Measurements from ENCODE around the gene MYLK4.

The MYLK4 gene

DNA sequence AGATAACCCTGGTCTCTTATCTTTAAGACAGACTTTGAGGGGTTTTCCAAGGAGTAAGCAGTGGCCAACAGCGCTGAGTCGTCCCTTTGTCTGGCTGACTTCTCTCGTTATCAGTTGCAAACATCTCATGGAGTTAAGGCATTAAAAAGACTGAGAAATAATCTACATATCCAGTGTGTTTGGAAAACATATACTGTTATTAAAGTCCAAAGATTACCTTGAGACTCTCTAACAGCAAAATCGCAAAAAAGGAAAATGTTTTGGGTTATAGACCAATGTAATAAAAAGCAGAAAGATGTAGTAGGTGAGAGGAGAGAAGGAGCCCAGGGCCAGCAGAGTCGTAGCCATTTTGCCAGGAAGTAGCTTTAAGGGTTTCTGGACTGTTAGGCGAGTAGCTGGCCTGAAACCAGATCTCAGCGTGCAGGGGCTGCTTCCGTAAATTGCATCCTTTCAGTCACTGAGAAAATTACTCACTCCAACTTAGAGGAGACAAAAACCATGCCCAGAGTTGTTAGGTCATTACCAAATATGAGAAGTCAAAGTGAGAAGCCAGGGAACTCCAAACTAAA, 24.6 kb downstream of the MYLK4 start:
- peaks cover 2% of the 10 kb centered on the region for H3K4me1 ChIP-seq (ENCODE audit: insufficient read depth, insufficient read length)
- H3K36me3 ChIP-seq (ENCODE audit: insufficient read depth, insufficient read length, low read length), result no peaks in the 10 kb centered on the region
- no peak overlapping the region for H3K9ac ChIP-seq (ENCODE audit: insufficient read length, low read depth)
- H3K4me3 ChIP-seq (ENCODE audit: insufficient read length, low read depth), result no peak overlapping the region
- no peak for TF ChIP-seq ZNF274 (IDR thresholded peaks at IDR 0.05; ENCODE audit: low read depth, low read length)
- TF ChIP-seq YY1 (IDR thresholded peaks at IDR 0.05; ENCODE audit: insufficient read depth, insufficient read length), result no peak
- TF ChIP-seq SUZ12 (IDR thresholded peaks at IDR 0.05; ENCODE audit: extremely low read depth, insufficient read depth, insufficient read length), result no peak
- no peak for DNase-seq (ENCODE audit: low read depth, low spot score)
- no peaks in the 10 kb centered on the region for H3K27me3 ChIP-seq (ENCODE audit: insufficient read depth, insufficient read length)
- peaks cover 6% of the 10 kb centered on the region; the same call in 1 of the 2 replicates for H3K9me3 ChIP-seq (ENCODE audit: insufficient read depth, low read length)

DNA sequence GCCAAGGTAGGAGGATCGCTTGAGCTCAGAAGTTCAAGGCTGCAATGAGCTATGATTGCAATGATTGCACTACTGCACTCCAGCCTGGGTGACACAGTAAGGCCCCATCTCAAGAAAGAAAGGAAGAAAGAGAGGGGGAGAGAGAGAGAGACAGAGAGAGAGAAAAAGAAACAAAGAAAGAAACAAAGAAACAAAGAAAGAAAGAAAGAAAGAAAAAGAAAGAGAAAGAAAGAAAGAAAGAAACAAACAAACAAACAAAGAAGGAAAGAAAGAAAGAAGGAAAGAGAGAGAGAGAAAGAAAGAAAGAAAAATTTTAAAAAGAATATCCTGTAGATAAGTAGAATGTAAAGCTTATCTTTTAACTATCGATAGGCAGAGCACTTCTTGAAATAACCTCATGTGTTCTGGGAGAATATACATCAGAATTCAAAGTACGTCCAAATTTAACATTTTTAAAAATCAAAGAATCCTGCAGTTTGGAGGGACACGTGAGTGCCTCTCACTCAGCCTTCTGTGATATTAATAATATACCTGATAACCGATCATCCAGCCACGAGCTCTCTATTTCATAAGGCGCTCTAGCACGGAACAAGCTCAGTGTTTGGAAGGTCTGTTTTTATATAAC, 25.2 kb downstream of the MYLK4 start:
- no peak for DNase-seq (ENCODE audit: low read depth, low spot score)
- peaks cover 6% of the 10 kb centered on the region; the same call in 1 of the 2 replicates for H3K9me3 ChIP-seq (ENCODE audit: insufficient read depth, low read length)
- H3K4me1 ChIP-seq (ENCODE audit: insufficient read depth, insufficient read length), result peaks cover 2% of the 10 kb centered on the region
- TF ChIP-seq ZNF274 (IDR thresholded peaks at IDR 0.05; ENCODE audit: low read depth, low read length) (no peak), YY1 (IDR thresholded peaks at IDR 0.05; ENCODE audit: insufficient read depth, insufficient read length) (no peak)
- no peak overlapping the region for H3K9ac ChIP-seq (ENCODE audit: insufficient read length, low read depth)
- no peaks in the 10 kb centered on the region for H3K36me3 ChIP-seq (ENCODE audit: insufficient read depth, insufficient read length, low read length)
- H3K27me3 ChIP-seq (ENCODE audit: insufficient read depth, insufficient read length), result no peaks in the 10 kb centered on the region
- H3K4me3 ChIP-seq (ENCODE audit: insufficient read length, low read depth), result no peak overlapping the region

DNA sequence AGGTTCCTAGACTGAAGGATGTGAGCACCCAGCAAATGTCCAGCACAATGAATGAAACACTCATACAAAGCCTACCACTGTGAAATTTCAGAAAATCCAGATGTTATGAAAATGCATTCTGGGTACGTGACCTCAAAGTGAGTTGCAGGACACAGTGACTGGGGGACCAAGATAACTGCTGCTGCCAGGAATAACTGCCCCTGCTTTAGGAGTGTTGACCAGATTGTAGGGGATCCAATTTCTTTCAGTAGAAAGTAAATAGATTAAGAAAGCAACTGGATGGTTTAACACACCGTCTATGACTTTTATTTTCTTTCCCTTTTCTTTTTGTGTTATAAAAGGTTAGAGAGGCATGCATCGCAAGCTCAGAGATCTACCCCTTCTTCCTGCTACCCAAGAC, 29.5 kb downstream of the MYLK4 start:
- Histone ChIP-seq H3K4me3 (ENCODE audit: insufficient read length, low read depth) (no peak overlapping the region), H3K36me3 (ENCODE audit: insufficient read depth, insufficient read length, low read length) (no peaks in the 10 kb centered on the region), H3K9ac (ENCODE audit: insufficient read length, low read depth) (no peak overlapping the region), H3K9me3 (ENCODE audit: insufficient read depth, low read length) (peaks cover 6% of the 10 kb centered on the region; the same call in 1 of the 2 replicates), H3K27me3 (ENCODE audit: insufficient read depth, insufficient read length) (no peaks in the 10 kb centered on the region), H3K4me1 (ENCODE audit: insufficient read depth, insufficient read length) (no peaks in the 10 kb centered on the region)
- no peak for DNase-seq (ENCODE audit: low read depth, low spot score)
- TF ChIP-seq YY1 (IDR thresholded peaks at IDR 0.05; ENCODE audit: insufficient read depth, insufficient read length), result no peak
- no peak for TF ChIP-seq SUZ12 (IDR thresholded peaks at IDR 0.05; ENCODE audit: extremely low read depth, insufficient read depth, insufficient read length)
- TF ChIP-seq ZNF274 (IDR thresholded peaks at IDR 0.05; ENCODE audit: low read depth, low read length), result no peak

GRCh38 chr6:2719093-2719455, 31.6 kb downstream of the MYLK4 start:
- Histone ChIP-seq H3K9ac (ENCODE audit: insufficient read length, low read depth) (no peak overlapping the region), H3K9me3 (ENCODE audit: insufficient read depth, low read length) (peaks cover 6% of the 10 kb centered on the region; the same call in 1 of the 2 replicates), H3K4me3 (ENCODE audit: insufficient read length, low read depth) (no peak overlapping the region), H3K27me3 (ENCODE audit: insufficient read depth, insufficient read length) (no peaks in the 10 kb centered on the region), H3K4me1 (ENCODE audit: insufficient read depth, insufficient read length) (no peaks in the 10 kb centered on the region), H3K36me3 (ENCODE audit: insufficient read depth, insufficient read length, low read length) (no peaks in the 10 kb centered on the region)
- no peak for TF ChIP-seq YY1 (IDR thresholded peaks at IDR 0.05; ENCODE audit: insufficient read depth, insufficient read length)
- TF ChIP-seq ZNF274 (IDR thresholded peaks at IDR 0.05; ENCODE audit: low read depth, low read length), result no peak
- TF ChIP-seq SUZ12 (IDR thresholded peaks at IDR 0.05; ENCODE audit: extremely low read depth, insufficient read depth, insufficient read length), result no peak
- DNase-seq (ENCODE audit: low read depth, low spot score), result no peak

DNA sequence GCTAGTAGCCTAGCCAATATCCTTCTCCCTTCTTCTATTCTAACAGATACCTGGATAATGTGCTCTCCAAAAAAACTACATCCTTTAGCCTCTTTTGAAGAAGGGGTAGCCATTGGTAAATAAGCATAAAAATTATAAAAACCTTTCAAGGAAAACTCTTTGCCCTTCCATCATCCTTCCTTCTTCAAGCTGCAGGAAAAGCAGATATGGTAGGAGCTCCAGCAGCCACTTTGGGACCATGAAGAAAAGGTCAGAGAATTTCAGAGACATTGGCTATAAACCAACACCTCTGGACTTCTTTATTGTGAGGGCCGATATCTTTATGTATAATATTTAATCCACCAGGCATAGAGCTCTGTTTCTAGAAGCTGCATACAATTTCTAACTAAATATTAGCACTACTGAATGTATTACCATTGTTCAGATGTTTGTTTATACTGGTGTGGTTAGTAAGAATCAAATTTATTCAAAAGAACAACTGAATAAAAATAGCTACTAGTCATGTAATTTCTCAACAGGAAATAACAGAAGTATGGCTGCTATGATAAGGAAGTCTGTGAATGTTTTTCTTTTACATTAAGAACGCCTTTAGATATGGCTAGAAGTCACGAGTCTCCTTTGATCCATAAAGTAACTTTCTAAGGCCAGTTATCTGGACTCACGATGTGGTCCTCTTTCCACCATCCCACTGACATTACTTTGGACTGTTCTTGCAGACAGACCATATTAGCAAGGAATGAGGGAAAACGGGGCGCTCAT, 32.2 kb downstream of the MYLK4 start:
- Histone ChIP-seq H3K4me3 (ENCODE audit: insufficient read length, low read depth) (no peak overlapping the region), H3K36me3 (ENCODE audit: insufficient read depth, insufficient read length, low read length) (no peaks in the 10 kb centered on the region), H3K4me1 (ENCODE audit: insufficient read depth, insufficient read length) (no peaks in the 10 kb centered on the region), H3K9me3 (ENCODE audit: insufficient read depth, low read length) (peaks cover 10% of the 10 kb centered on the region; the same call in 1 of the 2 replicates), H3K9ac (ENCODE audit: insufficient read length, low read depth) (no peak overlapping the region), H3K27me3 (ENCODE audit: insufficient read depth, insufficient read length) (no peaks in the 10 kb centered on the region)
- no peak for DNase-seq (ENCODE audit: low read depth, low spot score)
- TF ChIP-seq ZNF274 (IDR thresholded peaks at IDR 0.05; ENCODE audit: low read depth, low read length) (no peak), SUZ12 (IDR thresholded peaks at IDR 0.05; ENCODE audit: extremely low read depth, insufficient read depth, insufficient read length) (no peak), YY1 (IDR thresholded peaks at IDR 0.05; ENCODE audit: insufficient read depth, insufficient read length) (no peak)

GRCh38 chr6:2716936-2717700, 33.6 kb downstream of the MYLK4 start:
- Histone ChIP-seq H3K9ac (ENCODE audit: insufficient read length, low read depth) (no peak overlapping the region), H3K36me3 (ENCODE audit: insufficient read depth, insufficient read length, low read length) (no peaks in the 10 kb centered on the region), H3K27me3 (ENCODE audit: insufficient read depth, insufficient read length) (no peaks in the 10 kb centered on the region), H3K4me3 (ENCODE audit: insufficient read length, low read depth) (no peak overlapping the region), H3K4me1 (ENCODE audit: insufficient read depth, insufficient read length) (no peaks in the 10 kb centered on the region), H3K9me3 (ENCODE audit: insufficient read depth, low read length) (peaks cover 13% of the 10 kb centered on the region; the same call in 1 of the 2 replicates)
- TF ChIP-seq YY1 (IDR thresholded peaks at IDR 0.05; ENCODE audit: insufficient read depth, insufficient read length), result no peak
- no peak for TF ChIP-seq ZNF274 (IDR thresholded peaks at IDR 0.05; ENCODE audit: low read depth, low read length)
- no peak for TF ChIP-seq SUZ12 (IDR thresholded peaks at IDR 0.05; ENCODE audit: extremely low read depth, insufficient read depth, insufficient read length)
- no peak for DNase-seq (ENCODE audit: low read depth, low spot score)

All from NT2/D1 (cell line).